GM10847 (cell line): ENCODE data around the gene PARVB.

ENCODE experiments used
- POLR2A ChIP-seq: IDR thresholded peaks from 2 replicates; pipeline ENCODE4 v1.6.1; 2011; ENCODE audit not compliant: insufficient read length; ENCODE audit errors: extremely low read depth

The PARVB gene

DNA sequence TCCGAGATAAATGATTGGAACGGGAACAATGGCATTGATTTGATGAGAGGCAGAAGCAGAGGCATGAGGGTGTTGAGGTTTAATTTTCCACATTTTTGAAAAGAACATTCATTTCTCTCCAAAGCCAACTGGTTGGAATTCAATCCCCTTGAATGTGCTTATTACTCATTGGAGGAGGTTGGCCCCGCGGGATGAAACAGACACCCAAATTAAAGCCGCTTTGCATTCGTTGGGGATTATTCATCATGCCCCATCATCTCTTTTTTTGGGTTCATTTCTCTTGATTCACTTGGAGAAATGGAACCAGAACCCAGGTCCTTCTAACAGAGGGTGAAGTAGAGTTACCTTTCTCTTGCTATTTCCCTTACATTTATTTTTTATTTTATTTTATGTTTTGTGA is 109.1 kb downstream of the PARVB start:
- no peak for TF ChIP-seq POLR2A

GRCh38 chr22:44133901-44134571 is 109.9 kb downstream of the PARVB start:
- TF ChIP-seq POLR2A = no peak

DNA sequence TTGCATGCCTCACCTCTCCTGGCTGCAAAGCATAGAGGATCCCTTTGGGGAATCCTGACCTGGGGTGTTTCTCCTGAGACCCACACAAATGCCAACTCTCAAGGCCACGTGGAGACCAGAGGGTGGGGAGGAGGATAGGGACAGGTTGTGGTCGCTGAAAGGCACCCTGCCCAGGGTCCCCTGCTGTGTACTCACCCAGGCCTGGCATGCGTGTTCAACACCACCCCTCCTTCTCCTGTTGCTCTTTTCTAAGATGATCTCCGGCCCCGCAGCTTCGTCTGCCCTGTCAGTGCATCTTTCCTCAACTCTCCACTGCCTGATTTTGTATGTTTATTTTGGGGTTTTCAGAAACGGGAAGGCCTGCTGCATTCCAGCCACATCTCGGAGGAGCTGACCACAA is 112.0 kb downstream of the PARVB start:
- TF ChIP-seq POLR2A = no peak

DNA sequence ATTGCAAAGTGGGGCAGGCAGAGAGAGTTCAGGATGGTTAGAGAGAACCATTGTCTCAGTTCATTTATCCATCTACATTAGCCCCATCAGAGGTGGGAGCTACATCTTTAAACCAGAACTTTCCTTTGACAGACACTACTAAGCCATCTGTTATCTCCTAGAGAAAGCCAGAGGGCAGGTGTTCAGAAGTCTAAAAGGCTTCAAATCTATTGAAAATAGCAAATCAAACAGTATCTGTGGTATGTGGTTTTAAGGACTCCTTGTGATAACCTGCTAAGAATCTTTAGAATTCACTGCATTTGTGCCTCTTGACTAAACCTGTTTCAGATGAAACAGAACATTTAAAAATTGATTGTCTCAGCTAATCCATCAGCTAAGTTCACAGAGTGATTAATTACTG is 112.7 kb downstream of the PARVB start:
- no peak for TF ChIP-seq POLR2A

GRCh38 chr22:44137415-44137814 is 113.3 kb downstream of the PARVB start:
- TF ChIP-seq POLR2A = no peak

- TF ChIP-seq POLR2A = no peak
These were observed 115.7 kb downstream of the PARVB start for GRCh38 chr22:44139773-44140172.

- TF ChIP-seq POLR2A = no peak
These were observed 118.5 kb downstream of the PARVB start for GRCh38 chr22:44142421-44143104.

- TF ChIP-seq POLR2A = no peak
These were observed 119.0 kb downstream of the PARVB start for GRCh38 chr22:44143105-44143474.

GRCh38 chr22:44143579-44143978 is 119.5 kb downstream of the PARVB start:
- no peak for TF ChIP-seq POLR2A

GRCh38 chr22:44144046-44144569 is 120.0 kb downstream of the PARVB start:
- TF ChIP-seq POLR2A = no peak

- TF ChIP-seq POLR2A = no peak
These were observed 121.4 kb downstream of the PARVB start for GRCh38 chr22:44145544-44145943.

GRCh38 chr22:44146088-44146861 is 122.2 kb downstream of the PARVB start:
- TF ChIP-seq POLR2A = no peak

DNA sequence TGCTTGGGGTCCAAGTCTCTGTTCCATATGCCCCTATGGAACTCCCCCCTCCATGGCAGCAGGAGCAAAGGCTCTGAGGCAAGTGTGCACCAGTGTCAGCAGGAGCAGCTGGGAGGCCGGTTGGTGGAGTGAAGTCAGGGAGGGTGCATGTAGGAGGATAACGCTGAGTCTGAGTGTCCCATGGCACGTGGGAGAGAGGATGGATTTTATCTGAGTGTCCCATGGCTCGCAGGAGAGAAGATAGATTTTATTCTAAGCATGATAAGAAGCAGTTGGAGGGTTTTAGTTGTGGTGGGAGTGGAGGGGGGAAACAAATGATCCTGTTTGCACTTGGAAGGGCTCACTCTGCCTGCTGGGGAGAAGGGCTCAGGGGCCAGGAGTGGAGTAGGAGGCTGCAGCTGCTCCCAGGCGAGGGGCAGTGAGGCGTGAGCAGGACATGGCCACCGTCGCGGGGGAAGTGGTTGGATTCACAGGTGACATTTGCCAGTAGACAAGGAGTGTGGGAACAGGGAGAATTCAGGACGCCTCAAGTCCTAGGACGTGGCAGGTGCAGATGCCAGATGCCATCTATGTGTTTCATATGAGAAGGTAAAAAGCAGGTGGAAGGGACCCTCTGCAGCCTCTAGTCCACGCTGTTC is 123.0 kb downstream of the PARVB start:
- TF ChIP-seq POLR2A = no peak

DNA sequence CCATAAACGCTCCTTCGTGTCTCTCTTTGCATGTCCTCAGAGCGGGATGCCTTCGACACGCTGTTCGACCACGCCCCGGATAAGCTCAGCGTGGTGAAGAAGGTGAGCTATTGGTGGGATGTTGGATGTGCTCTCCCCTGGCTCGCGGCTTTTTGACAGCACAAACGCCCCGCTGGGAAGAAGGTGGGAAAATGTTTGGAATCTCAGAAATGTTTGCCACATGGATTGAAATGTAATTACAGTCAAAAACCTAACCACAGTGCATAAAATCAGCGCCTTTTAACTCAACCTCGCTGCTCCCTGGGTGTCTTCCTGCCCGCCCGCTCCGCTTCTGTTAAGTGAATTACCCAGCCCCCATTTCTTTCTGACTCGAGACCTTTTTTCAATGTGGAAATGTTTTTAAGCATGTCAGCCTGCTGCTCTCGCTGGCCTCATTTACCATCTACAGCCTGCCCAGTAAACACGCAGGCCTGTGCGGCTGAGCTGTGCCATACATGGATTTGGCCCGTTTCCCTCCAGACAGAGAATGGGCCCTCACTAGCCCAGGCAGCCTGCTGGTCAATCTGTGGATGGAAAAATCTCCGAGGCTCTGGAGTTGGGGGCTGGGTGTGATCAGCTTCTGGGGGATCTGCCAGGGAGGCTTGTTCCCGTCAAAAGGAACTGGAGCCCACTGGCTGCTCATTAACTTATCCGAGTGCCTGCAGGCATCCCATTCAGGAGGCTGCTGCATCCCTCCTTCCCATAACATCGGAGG is 123.9 kb downstream of the PARVB start:
- TF ChIP-seq POLR2A = no peak

DNA sequence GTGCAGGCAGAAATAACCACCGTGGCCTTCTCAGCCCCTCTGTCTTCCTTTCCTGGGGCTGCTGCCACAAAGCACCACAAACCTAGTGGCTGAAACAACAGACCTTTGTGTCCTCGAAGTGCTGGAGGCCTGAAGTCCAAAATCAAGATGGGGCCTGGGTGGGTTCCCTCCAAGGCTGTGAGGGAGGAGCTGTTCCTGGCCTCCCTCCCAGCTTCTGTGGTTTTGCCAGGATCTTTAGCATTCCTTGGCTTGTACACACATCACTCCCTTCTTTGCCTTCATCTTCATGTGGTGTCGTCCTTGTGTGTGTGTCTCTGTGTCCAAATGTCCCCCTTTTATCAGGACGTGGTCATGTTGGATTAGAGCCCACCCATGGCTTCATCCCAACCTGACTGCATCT is 127.6 kb downstream of the PARVB start:
- TF ChIP-seq POLR2A = no peak
